GM21515 (cell line): ENCODE results near the gene BET1.

Experiments used
- ATAC-seq: cut with Tn5 transposase; IDR thresholded peaks from one replicate; pipeline ENCODE4 v1.9.1; 2021; ENCODE audit not compliant: unreplicated experiment

Gene BET1

GRCh38 chr7:93960986-93961385 is 43.2 kb downstream of the BET1 start:
- no peak for ATAC-seq

- ATAC-seq: no peak
Observed at GRCh38 chr7:93958651-93959050, 45.5 kb downstream of the BET1 start.

- no peak for ATAC-seq
Observed at GRCh38 chr7:93958216-93958615, 45.9 kb downstream of the BET1 start.

- ATAC-seq: peak; percentile 55
Observed at GRCh38 chr7:93957767-93958166, 46.4 kb downstream of the BET1 start.

GRCh38 chr7:93955304-93955703 is 48.9 kb downstream of the BET1 start:
- ATAC-seq: peak; percentile 70

- no peak for ATAC-seq
Observed at GRCh38 chr7:93949423-93949822, 54.7 kb downstream of the BET1 start.

- ATAC-seq: no peak
Observed at GRCh38 chr7:93948873-93949272, 55.3 kb downstream of the BET1 start.

GRCh38 chr7:93948106-93948505 is 56.0 kb downstream of the BET1 start:
- ATAC-seq: no peak

- no peak for ATAC-seq
Observed at GRCh38 chr7:93945756-93946535, 58.2 kb downstream of the BET1 start.

GRCh38 chr7:93945083-93945482 is 59.1 kb downstream of the BET1 start:
- no peak for ATAC-seq

- ATAC-seq: no peak
Observed at GRCh38 chr7:93944673-93945072, 59.5 kb downstream of the BET1 start.

- no peak for ATAC-seq
Observed at GRCh38 chr7:93943816-93944540, 60.2 kb downstream of the BET1 start.
